CD8-positive, alpha-beta memory T cell (primary cell): ENCODE results near the gene ITGBL1. TPM values are rescaled to one million over a fixed set of nuclear protein-coding genes. Genes with fewer than 3 reads are reported as not detected.

Source experiments
- CTCF ChIA-PET: fragments of 350-600 bp; sonication (Branson Sonifier 250); formaldehyde crosslinking; loops from one replicate; lab custom pipeline; 2021; ENCODE audit warnings: antibody characterized with exemption; lab: Charles Lee
- POLR2A ChIA-PET: fragments of 350-600 bp; sonication (Branson Sonifier 250); formaldehyde crosslinking; loops from one replicate; lab custom pipeline; 2021; ENCODE audit warnings: antibody characterized with exemption; lab: Charles Lee
- DNase-seq, 5 donors: peaks; one replicate each; pipeline versions ENCODE4 v3.0.0 to v3.0.0-alpha.2; 2020 to 2022; ENCODE audit warnings: mixed read lengths in 1 of 5
- H3K27ac ChIP-seq: one replicate; pipeline ENCODE4 v1.7.0; 2013; ENCODE audit warnings: low read depth, mild to moderate bottlenecking, low read length, moderate library complexity
- H3K27me3 ChIP-seq: 2 replicates; pipeline ENCODE4 v1.7.0; 2013; ENCODE audit warnings: low read length, mild to moderate bottlenecking; ENCODE audit not compliant: insufficient read depth, poor library complexity, severe bottlenecking
- H3K36me3 ChIP-seq: 2 replicates; pipeline ENCODE4 v1.7.0; 2013; ENCODE audit warnings: mild to moderate bottlenecking, low read length, moderate library complexity; ENCODE audit not compliant: insufficient read depth
- H3K4me1 ChIP-seq: 2 replicates; pipeline ENCODE4 v1.7.0; 2013; ENCODE audit warnings: mild to moderate bottlenecking, low read length, moderate library complexity; ENCODE audit not compliant: insufficient read depth
- H3K4me3 ChIP-seq: 2 replicates; pipeline ENCODE4 v1.7.0; 2013; ENCODE audit warnings: mild to moderate bottlenecking, low read length
- H3K9me3 ChIP-seq: 2 replicates; pipeline ENCODE4 v1.7.0; 2013; ENCODE audit warnings: mild to moderate bottlenecking, low read length
- H3K27ac Mint-ChIP-seq, 8 donors: one replicate each; pipeline ENCODE4 v1.8.0; 2020 to 2021; ENCODE audit warnings: mixed read lengths in 8 of 8, mild to moderate bottlenecking in 6 of 8, inconsistent platforms in 3 of 8, moderate library complexity in 3 of 8
- H3K27me3 Mint-ChIP-seq, 2 donors: one replicate each; pipeline ENCODE4 v1.8.0; 2020 to 2021; ENCODE audit warnings: mixed read lengths in 2 of 2, mild to moderate bottlenecking in 1 of 2, moderate library complexity in 1 of 2
- H3K36me3 Mint-ChIP-seq, 3 donors: one replicate each; pipeline ENCODE4 v1.8.0; 2020 to 2021; ENCODE audit warnings: mixed read lengths in 3 of 3, inconsistent platforms in 1 of 3, mild to moderate bottlenecking in 1 of 3
- H3K4me1 Mint-ChIP-seq, 3 donors: one replicate each; pipeline ENCODE4 v1.8.0; 2020 to 2021; ENCODE audit warnings: mixed read lengths in 3 of 3, inconsistent platforms in 1 of 3, mild to moderate bottlenecking in 1 of 3
- H3K4me3 Mint-ChIP-seq, 7 donors: one replicate each; pipeline ENCODE4 v1.8.0; 2020 to 2021; ENCODE audit warnings: mixed read lengths in 7 of 7, mild to moderate bottlenecking in 6 of 7, moderate library complexity in 4 of 7, inconsistent platforms in 2 of 7
- H3K9me3 Mint-ChIP-seq, 5 donors: one replicate each; pipeline ENCODE4 v1.8.0; 2020 to 2022; ENCODE audit warnings: mixed read lengths in 5 of 5, mild to moderate bottlenecking in 3 of 5, moderate library complexity in 2 of 5, inconsistent platforms in 1 of 5
- polyA plus RNA-seq: library from polyadenylated mRNA; unstranded; fragments of 300-500 nt; fragmentation: Illumina TruSeq; gene quantifications from one replicate; pipeline ENCODE4 v1.2.3, GENCODE V29; 2021
- total RNA-seq, 2 experiments: library from RNA; stranded (reverse); gene quantifications; one replicate each; pipeline ENCODE4 v1.2.3, GENCODE V29; 2021

ITGBL1 gene
- total and polyA plus RNA-seq, 3 experiments from 2014 or later, result not detected

GRCh38 chr13:101690871-101691270 lies 238.4 kb downstream of the ITGBL1 start:
- Histone ChIP-seq H3K27ac (no peak overlapping the region), H3K9me3 (no peaks in the 10 kb centered on the region), H3K4me3 (no peak overlapping the region), H3K4me1 (no peaks in the 10 kb centered on the region), H3K36me3 (no peaks in the 10 kb centered on the region), H3K27me3 (no peaks in the 10 kb centered on the region)
- ChIA-PET POLR2A (no interaction called here), CTCF (no interaction called here)
- Mint-ChIP-seq H3K36me3 (no peaks in the 10 kb centered on the region), H3K4me3 (no peak overlapping the region), H3K9me3 (no peaks in the 10 kb centered on the region), H3K27ac (no peak overlapping the region), H3K4me1 (no peaks in the 10 kb centered on the region), H3K27me3 (peaks cover 7 to 11% of the 10 kb centered on the region in 2 donors)
- DNase-seq, result no peak

GRCh38 chr13:101691341-101691860 lies 238.9 kb downstream of the ITGBL1 start:
- Histone ChIP-seq H3K4me1 (no peaks in the 10 kb centered on the region), H3K9me3 (no peaks in the 10 kb centered on the region), H3K4me3 (no peak overlapping the region), H3K27me3 (no peaks in the 10 kb centered on the region), H3K36me3 (no peaks in the 10 kb centered on the region), H3K27ac (no peak overlapping the region)
- Mint-ChIP-seq H3K9me3 (no peaks in the 10 kb centered on the region), H3K4me3 (no peak overlapping the region), H3K36me3 (no peaks in the 10 kb centered on the region), H3K4me1 (no peaks in the 10 kb centered on the region), H3K27ac (no peak overlapping the region), H3K27me3 (peaks cover 7 to 11% of the 10 kb centered on the region in 2 donors)
- CTCF ChIA-PET, result no interaction called here
- POLR2A ChIA-PET, result no interaction called here
- DNase-seq, result no peak

DNA sequence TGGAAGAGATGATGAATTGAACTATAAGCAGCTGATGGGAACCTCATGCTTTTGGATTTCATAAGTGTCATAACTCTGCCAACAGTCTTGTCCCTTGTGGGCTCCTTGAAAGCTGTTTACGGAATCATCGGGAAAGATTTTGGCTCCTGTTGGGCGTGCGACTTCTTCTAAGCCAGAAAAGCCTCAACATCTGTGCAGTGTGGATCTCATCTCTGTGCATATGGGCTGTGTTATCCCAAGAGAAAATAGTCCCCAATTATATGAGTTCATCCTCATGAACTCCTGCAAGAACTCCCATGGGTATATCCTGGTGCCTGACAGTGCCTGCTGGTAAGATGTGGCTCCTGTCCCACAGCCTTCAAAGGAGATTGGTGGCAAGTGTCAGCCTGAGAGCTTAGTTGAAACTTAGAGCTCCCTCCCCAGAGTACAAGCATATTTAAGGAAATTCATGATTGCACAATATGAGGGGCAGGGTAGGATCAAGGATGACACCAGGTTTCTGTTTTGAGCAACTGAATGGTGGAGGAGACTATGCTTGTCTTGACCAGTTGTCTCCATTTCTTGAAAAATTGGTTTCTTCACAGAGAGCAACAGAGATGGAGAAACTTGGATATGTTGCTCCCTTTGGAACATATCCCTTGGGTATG lies 243.5 kb downstream of the ITGBL1 start:
- Histone ChIP-seq H3K9me3 (no peaks in the 10 kb centered on the region), H3K27me3 (no peaks in the 10 kb centered on the region), H3K36me3 (no peaks in the 10 kb centered on the region), H3K27ac (no peak overlapping the region), H3K4me1 (no peaks in the 10 kb centered on the region), H3K4me3 (no peak overlapping the region)
- no peak for DNase-seq
- Mint-ChIP-seq H3K4me3 (no peak overlapping the region), H3K27ac (no peak overlapping the region), H3K4me1 (no peaks in the 10 kb centered on the region), H3K9me3 (peaks cover 0 to 2% (median 0%) of the 10 kb centered on the region in 5 donors), H3K36me3 (no peaks in the 10 kb centered on the region), H3K27me3 (peaks cover 3 to 4% of the 10 kb centered on the region in 2 donors)
- POLR2A ChIA-PET, result no interaction called here
- CTCF ChIA-PET, result interaction anchor here (0.6 kb wide), 1 partner anchor 25 kb away, joined by 3 read pairs; no protein-coding TSS in a partner anchor

- ChIA-PET POLR2A (no interaction called here), CTCF (no interaction called here)
- no peaks in the 10 kb centered on the region for H3K4me1 Mint-ChIP-seq
- Histone ChIP-seq H3K27me3 (no peaks in the 10 kb centered on the region), H3K4me3 (no peak overlapping the region), H3K27ac (no peak overlapping the region), H3K36me3 (no peaks in the 10 kb centered on the region), H3K4me1 (no peaks in the 10 kb centered on the region), H3K9me3 (no peaks in the 10 kb centered on the region)
- peaks cover 3 to 4% of the 10 kb centered on the region in 2 donors for H3K27me3 Mint-ChIP-seq
- H3K9me3 Mint-ChIP-seq, result peaks cover 0 to 2% (median 0%) of the 10 kb centered on the region in 5 donors
- DNase-seq, result no peak
- no peaks in the 10 kb centered on the region for H3K36me3 Mint-ChIP-seq
- H3K27ac Mint-ChIP-seq, result no peak overlapping the region
- H3K4me3 Mint-ChIP-seq, result no peak overlapping the region
Measured at GRCh38 chr13:101697745-101698144, 245.3 kb downstream of the ITGBL1 start.

GRCh38 chr13:101698400-101698799 lies 245.9 kb downstream of the ITGBL1 start:
- Mint-ChIP-seq H3K4me1 (no peaks in the 10 kb centered on the region), H3K27me3 (peaks cover 4% of the 10 kb centered on the region in 2 donors), H3K36me3 (no peaks in the 10 kb centered on the region), H3K9me3 (peaks cover 0 to 2% (median 0%) of the 10 kb centered on the region in 5 donors), H3K27ac (no peak overlapping the region), H3K4me3 (no peak overlapping the region)
- Histone ChIP-seq H3K27ac (no peak overlapping the region), H3K27me3 (no peaks in the 10 kb centered on the region), H3K4me3 (no peak overlapping the region), H3K4me1 (no peaks in the 10 kb centered on the region), H3K9me3 (no peaks in the 10 kb centered on the region), H3K36me3 (no peaks in the 10 kb centered on the region)
- DNase-seq, result no peak
- CTCF ChIA-PET, result no interaction called here
- POLR2A ChIA-PET, result no interaction called here

DNA sequence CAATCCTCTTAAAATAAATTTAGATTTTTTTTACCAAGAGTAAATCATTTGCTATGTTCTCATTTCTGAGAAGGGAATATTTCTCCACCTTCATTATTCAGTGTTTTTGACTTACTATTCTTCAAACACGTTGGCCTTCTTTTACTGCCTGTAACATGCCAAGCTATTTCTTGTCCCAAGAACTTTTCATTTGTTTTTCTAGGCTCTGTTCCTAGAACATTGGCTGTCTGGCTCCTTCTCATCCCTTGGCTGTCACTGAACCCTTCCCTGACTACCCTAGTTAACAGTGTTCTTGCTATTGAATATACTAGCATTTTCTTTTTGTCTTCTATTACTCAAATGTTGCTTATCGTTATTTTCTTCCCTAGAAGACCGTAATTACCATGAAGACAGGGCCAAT lies 248.1 kb downstream of the ITGBL1 start:
- H3K27me3 Mint-ChIP-seq, result peaks cover 3 to 8% of the 10 kb centered on the region in 2 donors
- no peaks in the 10 kb centered on the region for H3K36me3 Mint-ChIP-seq
- no peak overlapping the region for H3K27ac Mint-ChIP-seq
- no peak overlapping the region for H3K4me3 ChIP-seq
- no peak for DNase-seq
- H3K27ac ChIP-seq, result no peak overlapping the region
- H3K4me1 ChIP-seq, result no peaks in the 10 kb centered on the region
- peaks cover 0 to 2% (median 0%) of the 10 kb centered on the region in 5 donors for H3K9me3 Mint-ChIP-seq
- no peaks in the 10 kb centered on the region for H3K27me3 ChIP-seq
- POLR2A ChIA-PET, result no interaction called here
- H3K4me1 Mint-ChIP-seq, result no peaks in the 10 kb centered on the region
- H3K9me3 ChIP-seq, result no peaks in the 10 kb centered on the region
- no peak overlapping the region for H3K4me3 Mint-ChIP-seq
- CTCF ChIA-PET, result no interaction called here
- no peaks in the 10 kb centered on the region for H3K36me3 ChIP-seq

DNA sequence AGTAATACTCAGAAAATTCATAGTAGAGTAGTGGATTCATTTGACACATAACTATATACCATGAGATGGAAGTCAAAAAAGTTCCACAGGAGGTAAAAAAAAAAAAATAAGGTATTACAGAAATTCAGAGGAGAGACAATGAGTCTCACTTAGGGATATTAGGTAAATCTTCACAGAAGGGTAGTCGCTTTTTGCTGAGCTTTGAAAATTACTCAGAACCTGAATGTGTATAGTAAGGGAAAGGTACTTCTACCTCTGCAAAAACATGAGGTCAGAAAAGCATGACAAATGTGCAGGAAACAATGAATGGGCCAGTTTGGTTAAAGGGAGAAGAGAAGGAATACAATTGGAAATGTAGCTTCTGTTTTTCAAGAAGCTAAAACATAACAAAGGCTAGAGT lies 250.6 kb downstream of the ITGBL1 start:
- H3K27ac Mint-ChIP-seq, result no peak overlapping the region
- peaks cover 3 to 8% of the 10 kb centered on the region in 2 donors for H3K27me3 Mint-ChIP-seq
- no peak overlapping the region for H3K4me3 Mint-ChIP-seq
- H3K4me1 ChIP-seq, result peaks cover 7% of the 10 kb centered on the region
- no peaks in the 10 kb centered on the region for H3K9me3 ChIP-seq
- peaks cover 6 to 17% (median 11%) of the 10 kb centered on the region in 3 donors for H3K4me1 Mint-ChIP-seq
- ChIA-PET POLR2A (no interaction called here), CTCF (no interaction called here)
- no peak overlapping the region for H3K4me3 ChIP-seq
- H3K36me3 ChIP-seq, result no peaks in the 10 kb centered on the region
- no peak for DNase-seq
- no peaks in the 10 kb centered on the region for H3K36me3 Mint-ChIP-seq
- peaks cover 0 to 2% (median 2%) of the 10 kb centered on the region in 5 donors for H3K9me3 Mint-ChIP-seq
- H3K27me3 ChIP-seq, result no peaks in the 10 kb centered on the region
- H3K27ac ChIP-seq, result no peak overlapping the region

GRCh38 chr13:101703838-101704237 lies 251.4 kb downstream of the ITGBL1 start:
- CTCF ChIA-PET, result no interaction called here
- peaks cover 0 to 2% (median 2%) of the 10 kb centered on the region in 5 donors for H3K9me3 Mint-ChIP-seq
- no peak for DNase-seq

More at GRCh38 chr13:101703838-101704237, 251.4 kb downstream of the ITGBL1 start:
- Histone ChIP-seq H3K27ac (no peak overlapping the region), H3K4me3 (no peak overlapping the region), H3K36me3 (no peaks in the 10 kb centered on the region), H3K27me3 (no peaks in the 10 kb centered on the region), H3K4me1 (peaks cover 7% of the 10 kb centered on the region), H3K9me3 (no peaks in the 10 kb centered on the region)
- Mint-ChIP-seq H3K4me3 (no peak overlapping the region), H3K27me3 (peaks cover 3 to 13% of the 10 kb centered on the region in 2 donors), H3K27ac (no peak overlapping the region), H3K4me1 (peaks cover 6 to 17% (median 11%) of the 10 kb centered on the region in 3 donors), H3K36me3 (no peaks in the 10 kb centered on the region)
- POLR2A ChIA-PET, result no interaction called here
